OCI-LY3 (cell line): ENCODE measurements around the gene DPF3.

Source experiments
- H2AFZ ChIP-seq: fragments of 200-600, 300-600 bp; shearing (Covaris generic); 2 replicates; pipeline ENCODE4 v1.6.0; 2014; ENCODE audit warnings: antibody characterized with exemption, low read depth, low read length
- H3K27ac ChIP-seq: fragments of 200-600, 300-600 bp; sonication (generic); 2 replicates; pipeline ENCODE4 v1.5.1; 2014; ENCODE audit warnings: mild to moderate bottlenecking, low read length, moderate library complexity, mixed read lengths
- H3K27me3 ChIP-seq: fragments of 200-600, 300-600 bp; sonication (generic); 2 replicates; pipeline ENCODE4 v1.6.1; 2014; ENCODE audit warnings: low read depth, low read length, mixed read lengths
- H3K36me3 ChIP-seq: fragments of 200-600, 300-600 bp; sonication (generic); replicated peaks from 2 replicates; pipeline ENCODE3; 2014; ENCODE audit warnings: low read depth, low read length, mixed read lengths
- H3K4me1 ChIP-seq: fragments of 300-600, 200-600 bp; sonication (generic); 2 replicates; pipeline ENCODE4 v1.6.1; 2014; ENCODE audit warnings: low read length, mixed read lengths
- H3K4me2 ChIP-seq: fragments of 200-600, 300-600 bp; sonication (generic); 2 replicates; pipeline ENCODE4 v1.6.1; 2014; ENCODE audit warnings: low read length, mixed read lengths
- H3K4me3 ChIP-seq: fragments of 300-600, 200-600 bp; sonication (generic); 2 replicates; pipeline ENCODE4 v1.5.1; 2014; ENCODE audit warnings: antibody characterized with exemption, mild to moderate bottlenecking, low read length, moderate library complexity
- H3K79me2 ChIP-seq: fragments of 300-600, 200-600 bp; shearing (Covaris generic); 2 replicates; pipeline ENCODE4 v1.6.1; 2014; ENCODE audit warnings: mild to moderate bottlenecking, low read length, mixed read lengths
- H3K9ac ChIP-seq: fragments of 300-600, 200-600 bp; shearing (Covaris generic); 2 replicates; pipeline ENCODE4 v1.6.0; 2014; ENCODE audit warnings: mild to moderate bottlenecking, low read length, moderate library complexity
- H3K9me3 ChIP-seq: fragments of 200-600, 300-600 bp; shearing (Covaris generic); 2 replicates; pipeline ENCODE4 v1.6.1; 2014; ENCODE audit warnings: low read length, mixed read lengths; ENCODE audit not compliant: insufficient read depth
- H4K20me1 ChIP-seq: fragments of 200-600, 300-600 bp; sonication (generic); 2 replicates; pipeline ENCODE4 v1.6.1; 2016; ENCODE audit warnings: low read length, mixed read lengths; ENCODE audit not compliant: insufficient read depth
- EZH2phosphoT487 ChIP-seq: fragments of 200-600 bp; shearing (Covaris generic); IDR thresholded peaks from 2 replicates; pipeline ENCODE4 v1.6.1; 2018; ENCODE audit warnings: antibody characterized with exemption, mixed run types, low read depth
- TF ChIP-seq, protein P1 (sequence below): fragments of 200-600, 300-600 bp; sonication (generic); IDR thresholded peaks from 2 replicates; pipeline ENCODE4 v1.5.1; 2014; ENCODE audit warnings: antibody characterized with exemption, low read length, low read depth

DPF3 gene

DNA sequence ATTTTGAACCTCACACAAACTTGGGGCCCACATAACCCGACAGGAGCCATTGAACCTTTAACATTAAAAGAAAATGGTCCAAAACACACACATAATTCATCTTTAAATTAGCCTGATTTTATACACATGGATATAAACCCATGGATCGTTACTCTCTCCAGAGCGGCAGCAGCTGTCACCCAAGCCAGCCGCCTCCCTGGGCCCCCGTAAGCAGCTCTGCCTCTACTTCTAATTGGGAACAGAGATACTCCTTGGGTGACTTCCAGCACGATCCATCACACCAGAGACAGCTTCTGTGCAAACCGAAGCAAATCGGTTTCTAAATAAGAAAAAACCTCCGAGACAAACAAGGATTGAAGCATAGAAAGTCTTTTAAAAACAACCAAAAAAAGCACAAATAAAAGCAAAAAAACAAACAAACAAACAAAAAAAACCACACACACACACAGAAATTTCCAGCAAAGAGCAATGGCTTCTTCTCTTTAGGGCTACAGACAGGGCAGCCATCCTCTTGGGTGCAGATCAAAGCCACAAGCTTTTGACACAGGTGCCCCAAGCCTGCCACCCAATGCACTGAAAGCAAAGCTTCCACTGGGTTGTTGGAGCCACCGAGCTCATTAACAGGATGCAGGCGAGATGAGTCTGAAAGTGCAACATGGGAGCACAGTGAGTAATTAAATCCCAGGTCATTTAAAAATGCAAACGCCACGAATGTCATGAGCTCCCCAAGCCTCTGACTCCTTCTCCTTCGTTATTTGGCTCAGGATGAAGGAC, 156.9 kb downstream of the DPF3 start:
- Histone ChIP-seq H3K79me2 (no peaks in the 10 kb centered on the region), H3K9ac (no peak overlapping the region), H3K4me1 (peaks cover 4% of the 10 kb centered on the region; the same call in 1 of the 2 replicates), H3K4me3 (no peak overlapping the region), H3K4me2 (no peak overlapping the region), H4K20me1 (no peaks in the 10 kb centered on the region), H3K36me3 (no peaks in the 10 kb centered on the region), H3K9me3 (no peaks in the 10 kb centered on the region), H2AFZ (no peak overlapping the region), H3K27ac (no peak overlapping the region), H3K27me3 (no peaks in the 10 kb centered on the region)
- TF ChIP-seq, protein P1, sequence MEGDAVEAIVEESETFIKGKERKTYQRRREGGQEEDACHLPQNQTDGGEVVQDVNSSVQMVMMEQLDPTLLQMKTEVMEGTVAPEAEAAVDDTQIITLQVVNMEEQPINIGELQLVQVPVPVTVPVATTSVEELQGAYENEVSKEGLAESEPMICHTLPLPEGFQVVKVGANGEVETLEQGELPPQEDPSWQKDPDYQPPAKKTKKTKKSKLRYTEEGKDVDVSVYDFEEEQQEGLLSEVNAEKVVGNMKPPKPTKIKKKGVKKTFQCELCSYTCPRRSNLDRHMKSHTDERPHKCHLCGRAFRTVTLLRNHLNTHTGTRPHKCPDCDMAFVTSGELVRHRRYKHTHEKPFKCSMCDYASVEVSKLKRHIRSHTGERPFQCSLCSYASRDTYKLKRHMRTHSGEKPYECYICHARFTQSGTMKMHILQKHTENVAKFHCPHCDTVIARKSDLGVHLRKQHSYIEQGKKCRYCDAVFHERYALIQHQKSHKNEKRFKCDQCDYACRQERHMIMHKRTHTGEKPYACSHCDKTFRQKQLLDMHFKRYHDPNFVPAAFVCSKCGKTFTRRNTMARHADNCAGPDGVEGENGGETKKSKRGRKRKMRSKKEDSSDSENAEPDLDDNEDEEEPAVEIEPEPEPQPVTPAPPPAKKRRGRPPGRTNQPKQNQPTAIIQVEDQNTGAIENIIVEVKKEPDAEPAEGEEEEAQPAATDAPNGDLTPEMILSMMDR, result no peak
- no peak for TF ChIP-seq EZH2phosphoT487

- peaks cover 4% of the 10 kb centered on the region; the same call in 1 of the 2 replicates for H3K4me1 ChIP-seq
- H3K27ac ChIP-seq, result no peak overlapping the region
These were observed 157.6 kb downstream of the DPF3 start for GRCh38 chr14:72736308-72736707.

GRCh38 chr14:72732022-72732780, 161.7 kb downstream of the DPF3 start:
- TF ChIP-seq, protein P1, result no peak
- TF ChIP-seq EZH2phosphoT487, result no peak
- H3K4me2 ChIP-seq, result no peak overlapping the region
- H3K4me1 ChIP-seq, result peaks cover 4% of the 10 kb centered on the region; the same call in 1 of the 2 replicates
- H2AFZ ChIP-seq, result no peak overlapping the region
- peaks cover 3% of the 10 kb centered on the region for H3K36me3 ChIP-seq
- no peaks in the 10 kb centered on the region for H3K9me3 ChIP-seq
- H3K27ac ChIP-seq, result no peak overlapping the region
- no peaks in the 10 kb centered on the region for H3K79me2 ChIP-seq
- no peak overlapping the region for H3K4me3 ChIP-seq
- H4K20me1 ChIP-seq, result no peaks in the 10 kb centered on the region
- no peaks in the 10 kb centered on the region for H3K27me3 ChIP-seq
- H3K9ac ChIP-seq, result no peak overlapping the region

More at GRCh38 chr14:72736308-72736707, 157.6 kb downstream of the DPF3 start:
- H3K9ac ChIP-seq, result no peak overlapping the region
- no peak overlapping the region for H3K4me2 ChIP-seq
- TF ChIP-seq, protein P1, result 0 out of 2 replicates have a peak, but pooled peaks have one; percentile 17
- TF ChIP-seq EZH2phosphoT487, result no peak
- H4K20me1 ChIP-seq, result no peaks in the 10 kb centered on the region
- no peaks in the 10 kb centered on the region for H3K9me3 ChIP-seq
- H3K4me3 ChIP-seq, result no peak overlapping the region
- H3K27me3 ChIP-seq, result no peaks in the 10 kb centered on the region
- H2AFZ ChIP-seq, result no peak overlapping the region
- H3K79me2 ChIP-seq, result no peaks in the 10 kb centered on the region
- H3K36me3 ChIP-seq, result peaks cover 2% of the 10 kb centered on the region
